ENCODE data around the gene ADCY3.

DNA sequence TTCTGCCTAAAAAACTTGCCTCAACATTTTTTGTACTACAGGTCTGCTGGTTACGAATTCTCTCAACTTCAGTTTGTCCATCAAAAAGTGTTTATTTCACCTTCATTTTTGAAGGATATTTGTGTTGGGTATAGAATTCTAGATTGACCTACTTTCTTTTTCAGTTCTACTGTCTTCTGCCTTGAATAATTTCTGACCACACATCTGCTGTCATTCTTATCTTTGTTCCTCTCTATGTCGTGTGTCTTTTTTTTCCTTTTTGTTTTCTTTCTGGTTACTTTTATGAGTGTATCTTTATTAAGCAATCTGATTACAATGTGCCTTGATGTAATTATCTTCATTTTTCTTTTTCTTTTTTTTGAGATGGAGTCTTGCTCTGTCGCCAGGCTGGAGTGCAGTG, 25.3 kb downstream of the ADCY3 start:
- TF ChIP-seq EZH2 (IDR thresholded peaks at IDR 0.05; ENCODE audit: borderline replicate concordance, low read length) = no peak
- TF ChIP-seq, protein P1, sequence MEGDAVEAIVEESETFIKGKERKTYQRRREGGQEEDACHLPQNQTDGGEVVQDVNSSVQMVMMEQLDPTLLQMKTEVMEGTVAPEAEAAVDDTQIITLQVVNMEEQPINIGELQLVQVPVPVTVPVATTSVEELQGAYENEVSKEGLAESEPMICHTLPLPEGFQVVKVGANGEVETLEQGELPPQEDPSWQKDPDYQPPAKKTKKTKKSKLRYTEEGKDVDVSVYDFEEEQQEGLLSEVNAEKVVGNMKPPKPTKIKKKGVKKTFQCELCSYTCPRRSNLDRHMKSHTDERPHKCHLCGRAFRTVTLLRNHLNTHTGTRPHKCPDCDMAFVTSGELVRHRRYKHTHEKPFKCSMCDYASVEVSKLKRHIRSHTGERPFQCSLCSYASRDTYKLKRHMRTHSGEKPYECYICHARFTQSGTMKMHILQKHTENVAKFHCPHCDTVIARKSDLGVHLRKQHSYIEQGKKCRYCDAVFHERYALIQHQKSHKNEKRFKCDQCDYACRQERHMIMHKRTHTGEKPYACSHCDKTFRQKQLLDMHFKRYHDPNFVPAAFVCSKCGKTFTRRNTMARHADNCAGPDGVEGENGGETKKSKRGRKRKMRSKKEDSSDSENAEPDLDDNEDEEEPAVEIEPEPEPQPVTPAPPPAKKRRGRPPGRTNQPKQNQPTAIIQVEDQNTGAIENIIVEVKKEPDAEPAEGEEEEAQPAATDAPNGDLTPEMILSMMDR (IDR thresholded peaks at IDR 0.05; ENCODE audit: low read length) = no peak

Data from OCI-LY1 (cell line).